Effector memory CD8-positive, alpha-beta T cell (primary cell): ENCODE measurements around the gene USP30.
"Not testable (repeated sequence)": the region's sequence is repeated elsewhere in the genome, so short reads cannot be mapped to it uniquely, and the experiment has no call there.

ENCODE experiments used
- ATAC-seq: fragments of 150-1000 bp; cut with Tn5 transposase; replicated peaks from 2 replicates; pipeline ENCODE4 v1.10.0; 2021; ENCODE audit warnings: mild to moderate bottlenecking, moderate library complexity
- DNase-seq, 3 experiments: peaks; one replicate each; pipeline ENCODE4 v3.0.0; 2021
- H3K27ac Mint-ChIP-seq, 2 donors: one replicate each; pipeline ENCODE4 v1.8.0; 2022; ENCODE audit warnings: mild to moderate bottlenecking in 2 of 2, mixed read lengths in 2 of 2, moderate library complexity in 2 of 2
- H3K27me3 Mint-ChIP-seq, 2 donors: one replicate each; pipeline ENCODE4 v1.8.0; 2022; ENCODE audit warnings: mixed read lengths in 2 of 2
- H3K36me3 Mint-ChIP-seq: one replicate; pipeline ENCODE4 v1.8.0; 2022; ENCODE audit warnings: mild to moderate bottlenecking, moderate library complexity, mixed read lengths; ENCODE audit not compliant: insufficient read depth
- H3K4me1 Mint-ChIP-seq, 2 donors: one replicate each; pipeline ENCODE4 v1.8.0; 2022; ENCODE audit warnings: low read depth in 2 of 2, mixed read lengths in 2 of 2
- H3K4me3 Mint-ChIP-seq, 2 donors: one replicate each; pipeline ENCODE4 v1.8.0; 2022; ENCODE audit warnings: mild to moderate bottlenecking in 2 of 2, mixed read lengths in 2 of 2, moderate library complexity in 2 of 2
- H3K9me3 Mint-ChIP-seq, 2 donors: one replicate each; pipeline ENCODE4 v1.8.0; 2022; ENCODE audit warnings: mixed read lengths in 2 of 2

Gene USP30

GRCh38 chr12:109029411-109029810, 23.0 kb upstream of the USP30 start:
- Mint-ChIP-seq H3K9me3 (no peaks in the 10 kb centered on the region), H3K27me3 (peaks cover 30 to 40% of the 10 kb centered on the region in 2 donors), H3K4me1 (no peaks in the 10 kb centered on the region), H3K36me3 (no peaks in the 10 kb centered on the region), H3K4me3 (no peak overlapping the region), H3K27ac (no peak overlapping the region)
- no peak for ATAC-seq
- DNase-seq: no peak

- Mint-ChIP-seq H3K27ac (no peak overlapping the region), H3K4me1 (no peaks in the 10 kb centered on the region), H3K27me3 (peaks cover 23 to 31% of the 10 kb centered on the region in 2 donors), H3K36me3 (no peaks in the 10 kb centered on the region), H3K4me3 (no peak overlapping the region), H3K9me3 (peaks cover 0 to 6% of the 10 kb centered on the region in 2 donors)
- DNase-seq (no peak), ATAC-seq (no peak)
These were observed 18.9 kb upstream of the USP30 start for GRCh38 chr12:109033239-109034196.

- Mint-ChIP-seq H3K4me3 (no peak overlapping the region), H3K27ac (no peak overlapping the region), H3K27me3 (peaks cover 12 to 17% of the 10 kb centered on the region in 2 donors), H3K4me1 (no peaks in the 10 kb centered on the region), H3K9me3 (peaks cover 0 to 6% of the 10 kb centered on the region in 2 donors), H3K36me3 (no peaks in the 10 kb centered on the region)
- ATAC-seq (no peak), DNase-seq (no peak)
These were observed 15.4 kb upstream of the USP30 start for GRCh38 chr12:109036975-109037374.

GRCh38 chr12:109044241-109044640, 8.1 kb upstream of the USP30 start:
- DNase-seq: no peak
- no peaks in the 10 kb centered on the region for H3K9me3 Mint-ChIP-seq
- H3K27me3 Mint-ChIP-seq: peaks cover 22 to 30% of the 10 kb centered on the region in 2 donors
- no peak overlapping the region for H3K4me3 Mint-ChIP-seq
- H3K27ac Mint-ChIP-seq: no peak overlapping the region
- no peak for ATAC-seq
- no peaks in the 10 kb centered on the region for H3K4me1 Mint-ChIP-seq
- no peaks in the 10 kb centered on the region for H3K36me3 Mint-ChIP-seq

- peaks cover 10 to 15% of the 10 kb centered on the region in 2 donors for H3K27me3 Mint-ChIP-seq
- peaks cover 2% of the 10 kb centered on the region for H3K36me3 Mint-ChIP-seq
- DNase-seq: no peak
- no peak overlapping the region for H3K27ac Mint-ChIP-seq
- H3K9me3 Mint-ChIP-seq: no peaks in the 10 kb centered on the region
- H3K4me3 Mint-ChIP-seq: no peak overlapping the region
- H3K4me1 Mint-ChIP-seq: peaks cover 4 to 5% of the 10 kb centered on the region in 2 donors
- no peak for ATAC-seq
These were observed 5.1 kb upstream of the USP30 start for GRCh38 chr12:109047081-109047805.

- H3K27me3 Mint-ChIP-seq: not testable (repeated sequence)
These were observed 3.7 kb upstream of the USP30 start for GRCh38 chr12:109048706-109049105.

GRCh38 chr12:109049794-109050193, 2.6 kb upstream of the USP30 start:
- H3K4me1 Mint-ChIP-seq: peaks cover 18 to 21% of the 10 kb centered on the region in 2 donors
- H3K27me3 Mint-ChIP-seq, H3K9me3 Mint-ChIP-seq, H3K27ac Mint-ChIP-seq, DNase-seq, H3K4me3 Mint-ChIP-seq, ATAC-seq: not testable (repeated sequence)
- H3K36me3 Mint-ChIP-seq: peaks cover 16% of the 10 kb centered on the region

More at GRCh38 chr12:109048706-109049105, 3.7 kb upstream of the USP30 start:
- H3K4me3 Mint-ChIP-seq, H3K27ac Mint-ChIP-seq, ATAC-seq, H3K9me3 Mint-ChIP-seq, DNase-seq: not testable (repeated sequence)
- peaks cover 15% of the 10 kb centered on the region for H3K36me3 Mint-ChIP-seq
- H3K4me1 Mint-ChIP-seq: peaks cover 12 to 15% of the 10 kb centered on the region in 2 donors

GRCh38 chr12:109052097-109052413, 321 bp upstream of the USP30 start:
- Mint-ChIP-seq H3K4me1 (peaks cover 18 to 21% of the 10 kb centered on the region in 2 donors), H3K27ac (peak overlapping the region; percentile 94 to 97), H3K4me3 (peak overlapping the region; percentile 94 to 99), H3K27me3 (no peaks in the 10 kb centered on the region), H3K36me3 (peaks cover 20% of the 10 kb centered on the region), H3K9me3 (no peaks in the 10 kb centered on the region)
- ATAC-seq (no peak), DNase-seq (no peak)

- H3K9me3 Mint-ChIP-seq: no peaks in the 10 kb centered on the region
- H3K4me3 Mint-ChIP-seq: peak overlapping the region; percentile 94 to 99
- ATAC-seq: peak; percentile 63
- peaks cover 18 to 21% of the 10 kb centered on the region in 2 donors for H3K4me1 Mint-ChIP-seq
- H3K27me3 Mint-ChIP-seq: no peaks in the 10 kb centered on the region
- peak; percentile 11 to 19 (median 11) for DNase-seq
- H3K27ac Mint-ChIP-seq: peak overlapping the region; percentile 94 to 97
- peaks cover 29% of the 10 kb centered on the region for H3K36me3 Mint-ChIP-seq
These were observed 1.2 kb downstream of the USP30 start for GRCh38 chr12:109053382-109054123.

GRCh38 chr12:109054124-109054513, 1.7 kb downstream of the USP30 start:
- Mint-ChIP-seq H3K36me3 (peaks cover 32% of the 10 kb centered on the region), H3K27ac (peak overlapping the region; percentile 94 to 97), H3K4me3 (peak overlapping the region; percentile 94 to 99), H3K4me1 (peaks cover 18 to 21% of the 10 kb centered on the region in 2 donors)
- not testable (repeated sequence) for H3K9me3 Mint-ChIP-seq, ATAC-seq, H3K27me3 Mint-ChIP-seq, DNase-seq

GRCh38 chr12:109054520-109054919, 2.1 kb downstream of the USP30 start:
- Mint-ChIP-seq H3K9me3 (no peaks in the 10 kb centered on the region), H3K4me3 (peak overlapping the region; percentile 94 to 99), H3K27me3 (no peaks in the 10 kb centered on the region), H3K4me1 (peaks cover 18 to 21% of the 10 kb centered on the region in 2 donors), H3K27ac (peak overlapping the region; percentile 94 to 97), H3K36me3 (peaks cover 32% of the 10 kb centered on the region)
- ATAC-seq (no peak), DNase-seq (no peak)

GRCh38 chr12:109056891-109057290, 4.5 kb downstream of the USP30 start:
- no peak overlapping the region for H3K4me3 Mint-ChIP-seq
- peaks cover 32% of the 10 kb centered on the region for H3K36me3 Mint-ChIP-seq
- no peak for DNase-seq
- peaks cover 17 to 20% of the 10 kb centered on the region in 2 donors for H3K4me1 Mint-ChIP-seq
- H3K9me3 Mint-ChIP-seq: no peaks in the 10 kb centered on the region
- no peaks in the 10 kb centered on the region for H3K27me3 Mint-ChIP-seq
- no peak for ATAC-seq
- H3K27ac Mint-ChIP-seq: no peak overlapping the region

GRCh38 chr12:109057376-109057775, 5.0 kb downstream of the USP30 start:
- Mint-ChIP-seq H3K27ac (no peak overlapping the region), H3K9me3 (no peaks in the 10 kb centered on the region), H3K36me3 (peaks cover 28% of the 10 kb centered on the region), H3K4me3 (no peak overlapping the region), H3K4me1 (peaks cover 15% of the 10 kb centered on the region in 2 donors), H3K27me3 (no peaks in the 10 kb centered on the region)
- ATAC-seq (no peak), DNase-seq (no peak)
